Smooth muscle cell (in vitro differentiated cells): ENCODE data around the gene WDR1. TPM values are rescaled to one million over a fixed set of nuclear protein-coding genes. Genes with fewer than 3 reads are reported as not detected.

ENCODE experiments used
- DNase-seq: peaks from one replicate; lab custom pipeline; 2025; ENCODE audit not compliant: unreplicated experiment; lab: John Stamatoyannopoulos, UW
- H2AFZ ChIP-seq: fragments of 200-600 bp; sonication (generic); 2 replicates; pipeline ENCODE4 v1.6.0; 2016; ENCODE audit warnings: antibody characterized with exemption, low read depth, mild to moderate bottlenecking
- H3F3A ChIP-seq: fragments of 200-600 bp; sonication (generic); 2 replicates; pipeline ENCODE4 v1.6.0; 2017; ENCODE audit warnings: antibody characterized with exemption, low read depth
- H3K27ac ChIP-seq: fragments of 200-600 bp; sonication (generic); 2 replicates; pipeline ENCODE4 v1.5.1; 2016; ENCODE audit warnings: low read depth, mild to moderate bottlenecking
- H3K27me3 ChIP-seq: fragments of 200-600 bp; sonication (generic); 2 replicates; pipeline ENCODE4 v1.6.1; 2016; ENCODE audit warnings: low read depth, mild to moderate bottlenecking
- H3K36me3 ChIP-seq: fragments of 200-600 bp; sonication (generic); 2 replicates; pipeline ENCODE4 v1.5.1; 2016; ENCODE audit warnings: low read depth
- H3K4me1 ChIP-seq: fragments of 200-600 bp; sonication (generic); 2 replicates; pipeline ENCODE4 v1.5.1; 2016; ENCODE audit warnings: low read depth
- H3K4me2 ChIP-seq: fragments of 200-600 bp; sonication (generic); 2 replicates; pipeline ENCODE4 v1.6.0; 2016; ENCODE audit warnings: mild to moderate bottlenecking
- H3K4me3 ChIP-seq: fragments of 200-600 bp; sonication (generic); 2 replicates; pipeline ENCODE4 v1.5.1; 2016; ENCODE audit warnings: mild to moderate bottlenecking
- H3K79me2 ChIP-seq: fragments of 200-600 bp; sonication (generic); 2 replicates; pipeline ENCODE4 v1.6.0; 2016; ENCODE audit warnings: low read depth, mild to moderate bottlenecking
- H3K9ac ChIP-seq: fragments of 200-600 bp; sonication (generic); 2 replicates; pipeline ENCODE4 v1.6.0; 2016; ENCODE audit warnings: low read depth
- H3K9me3 ChIP-seq: fragments of 200-600 bp; sonication (generic); replicated peaks from 2 replicates; pipeline ENCODE4 v1.5.1; 2016; ENCODE audit warnings: low read depth
- H4K20me1 ChIP-seq: fragments of 200-600 bp; sonication (generic); 2 replicates; pipeline ENCODE4 v1.6.0; 2016; ENCODE audit warnings: low read depth
- WGBS: methylation state at CpG from one replicate; pipeline ENCODE4 v1.1.7; 2016; ENCODE audit warnings: low lambda C conversion rate; 5-methylcytosine and 5-hydroxymethylcytosine counted together
- polyA plus RNA-seq: library from polyadenylated mRNA; unstranded; fragments of >200 nt; fragmentation: Nextera tagmentation; extraction: Ambion mirVana; gene quantifications from 2 replicates; pipeline ENCODE4 v1.2.1, GENCODE V29; 2016
- total RNA-seq: library from RNA; depleted of rRNA; stranded (reverse); fragments of >200 nt; gene quantifications from 2 replicates; pipeline ENCODE4 v1.2.3, GENCODE V29; 2014
- TF ChIP-seq, protein P1 (sequence below): fragments of 200-600 bp; sonication (generic); IDR thresholded peaks from 2 replicates; pipeline ENCODE4 v1.5.1; 2017; ENCODE audit warnings: borderline replicate concordance, mild to moderate bottlenecking, antibody characterized with exemption; ENCODE audit not compliant: insufficient read depth, poor library complexity, severe bottlenecking

Gene WDR1
- total and polyA plus RNA-seq, 2 experiments from 2014 or later: 259 to 273 TPM

- Histone ChIP-seq H3K27ac (no peak overlapping the region), H2AFZ (no peak overlapping the region), H3K4me3 (no peak overlapping the region), H3K4me1 (peaks cover 19% of the 10 kb centered on the region), H3K4me2 (no peak overlapping the region), H3K27me3 (no peaks in the 10 kb centered on the region), H3K79me2 (peaks cover 63% of the 10 kb centered on the region), H3K9ac (no peak overlapping the region), H3K9me3 (no peaks in the 10 kb centered on the region), H3F3A (peaks cover 7% of the 10 kb centered on the region), H4K20me1 (peaks cover 100% of the 10 kb centered on the region), H3K36me3 (peaks cover 10% of the 10 kb centered on the region)
- WGBS: 95% methylated on average over 11 of the region's 11 CpGs
- no peak for DNase-seq
- TF ChIP-seq, protein P1, sequence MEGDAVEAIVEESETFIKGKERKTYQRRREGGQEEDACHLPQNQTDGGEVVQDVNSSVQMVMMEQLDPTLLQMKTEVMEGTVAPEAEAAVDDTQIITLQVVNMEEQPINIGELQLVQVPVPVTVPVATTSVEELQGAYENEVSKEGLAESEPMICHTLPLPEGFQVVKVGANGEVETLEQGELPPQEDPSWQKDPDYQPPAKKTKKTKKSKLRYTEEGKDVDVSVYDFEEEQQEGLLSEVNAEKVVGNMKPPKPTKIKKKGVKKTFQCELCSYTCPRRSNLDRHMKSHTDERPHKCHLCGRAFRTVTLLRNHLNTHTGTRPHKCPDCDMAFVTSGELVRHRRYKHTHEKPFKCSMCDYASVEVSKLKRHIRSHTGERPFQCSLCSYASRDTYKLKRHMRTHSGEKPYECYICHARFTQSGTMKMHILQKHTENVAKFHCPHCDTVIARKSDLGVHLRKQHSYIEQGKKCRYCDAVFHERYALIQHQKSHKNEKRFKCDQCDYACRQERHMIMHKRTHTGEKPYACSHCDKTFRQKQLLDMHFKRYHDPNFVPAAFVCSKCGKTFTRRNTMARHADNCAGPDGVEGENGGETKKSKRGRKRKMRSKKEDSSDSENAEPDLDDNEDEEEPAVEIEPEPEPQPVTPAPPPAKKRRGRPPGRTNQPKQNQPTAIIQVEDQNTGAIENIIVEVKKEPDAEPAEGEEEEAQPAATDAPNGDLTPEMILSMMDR: peak; percentile 16
These were observed 27.3 kb downstream of the WDR1 start for GRCh38 chr4:10089346-10089745.

- Histone ChIP-seq H3K4me1 (peaks cover 12% of the 10 kb centered on the region), H3K79me2 (peaks cover 61% of the 10 kb centered on the region), H3K27me3 (no peaks in the 10 kb centered on the region), H3K4me2 (no peak overlapping the region), H2AFZ (no peak overlapping the region), H4K20me1 (peaks cover 100% of the 10 kb centered on the region), H3K27ac (peak overlapping the region; percentile 57), H3F3A (peaks cover 7% of the 10 kb centered on the region), H3K9ac (no peak overlapping the region), H3K36me3 (peaks cover 10% of the 10 kb centered on the region), H3K9me3 (no peaks in the 10 kb centered on the region), H3K4me3 (no peak overlapping the region)
- DNase-seq: no peak
- WGBS: 88% methylated on average over 28 of the region's 28 CpGs
- TF ChIP-seq, protein P1: no peak
These were observed 28.2 kb downstream of the WDR1 start for GRCh38 chr4:10088135-10089010.

DNA sequence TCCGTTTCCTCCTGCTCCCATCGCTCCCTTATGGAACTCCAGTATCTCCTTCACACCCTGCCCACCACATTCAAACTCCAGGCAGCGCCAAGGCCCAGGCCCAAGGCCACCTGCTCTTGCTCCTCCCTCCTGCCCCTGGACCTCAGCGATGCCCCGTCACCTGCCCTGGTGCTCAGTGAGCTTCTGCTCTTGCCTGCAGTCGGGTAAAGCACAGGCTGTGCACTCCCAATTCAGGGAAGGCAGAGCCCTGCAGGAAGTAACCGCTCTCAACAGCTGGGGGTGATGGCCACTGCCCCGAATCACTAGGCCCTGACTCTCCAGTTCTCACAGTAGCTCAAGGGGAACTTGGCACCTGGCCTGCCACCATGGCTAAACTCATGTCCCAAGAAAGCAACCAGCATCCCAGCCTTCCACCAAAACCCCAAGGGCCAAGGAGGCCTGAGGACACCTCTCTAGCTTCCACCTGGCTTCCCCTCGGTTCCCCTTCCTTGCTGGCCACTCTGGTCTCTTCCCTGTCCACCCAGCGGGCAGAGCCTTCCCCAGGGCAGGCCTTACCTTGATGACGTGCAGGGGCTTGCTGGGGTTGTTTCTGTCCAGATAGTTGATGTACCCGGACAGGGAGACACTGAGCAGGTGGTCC lies 29.3 kb downstream of the WDR1 start:
- H3K9ac ChIP-seq: no peak overlapping the region
- peaks cover 1% of the 10 kb centered on the region for H3K4me1 ChIP-seq
- no peak overlapping the region for H3K4me3 ChIP-seq
- no peak overlapping the region for H2AFZ ChIP-seq
- H3K4me2 ChIP-seq: no peak overlapping the region
- peaks cover 10% of the 10 kb centered on the region for H3K36me3 ChIP-seq
- H3K9me3 ChIP-seq: no peaks in the 10 kb centered on the region
- no peaks in the 10 kb centered on the region for H3K27me3 ChIP-seq
- peaks cover 100% of the 10 kb centered on the region for H4K20me1 ChIP-seq
- H3K79me2 ChIP-seq: peaks cover 50% of the 10 kb centered on the region
- 96% methylated on average over 12 of the region's 12 CpGs for WGBS
- TF ChIP-seq, protein P1: no peak
- no peak overlapping the region for H3K27ac ChIP-seq
- peaks cover 1% of the 10 kb centered on the region for H3F3A ChIP-seq
- no peak for DNase-seq
